HCEC 1CT (cell line): ENCODE results near the gene RPS14.
"Not testable (repeated sequence)": the region's sequence is repeated elsewhere in the genome, so short reads cannot be mapped to it uniquely, and the experiment has no call there.

ENCODE experiments used
- DNase-seq: peaks from one replicate; pipeline ENCODE4 v3.0.0-alpha.2; 2017

RPS14 gene

DNA sequence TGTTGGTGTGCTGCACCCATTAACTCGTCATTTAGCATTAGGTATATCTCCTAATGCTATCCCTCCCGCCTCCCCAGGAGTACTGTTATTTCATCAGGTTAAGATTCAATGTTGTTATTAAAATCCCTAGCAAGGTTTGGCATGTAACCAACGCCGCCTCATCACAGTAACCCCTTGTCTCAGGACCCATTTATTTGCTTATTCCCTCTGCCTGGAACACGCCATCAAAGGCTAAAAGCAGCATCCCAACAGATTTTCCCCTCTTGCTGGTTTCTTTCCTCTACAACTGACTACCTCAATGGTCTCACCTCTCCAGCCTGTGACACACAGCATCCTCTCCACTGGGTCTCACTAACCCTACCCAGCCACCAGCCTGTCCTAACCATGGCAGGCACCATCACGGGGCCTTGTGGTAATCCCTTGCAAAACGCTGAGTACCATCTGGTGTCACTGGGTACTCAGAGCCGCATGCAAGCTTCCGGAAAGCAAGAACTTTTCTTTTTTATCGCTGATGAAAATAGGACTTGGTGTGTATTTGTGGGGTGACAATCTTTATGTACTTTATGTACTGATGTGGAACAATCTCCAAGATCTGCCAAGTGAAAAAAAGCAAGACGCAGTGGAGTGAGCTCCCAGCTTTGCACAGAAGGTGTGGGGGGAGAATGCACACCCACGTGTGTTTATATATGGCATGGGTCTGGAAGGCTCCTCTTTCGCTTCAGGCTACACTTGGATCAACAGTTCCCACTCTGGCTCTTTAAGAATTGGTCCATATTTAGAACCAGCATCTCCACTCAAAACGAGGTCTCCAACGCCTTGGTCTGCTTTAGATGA is 6.1 kb downstream of the RPS14 start:
- no peak for DNase-seq

DNA sequence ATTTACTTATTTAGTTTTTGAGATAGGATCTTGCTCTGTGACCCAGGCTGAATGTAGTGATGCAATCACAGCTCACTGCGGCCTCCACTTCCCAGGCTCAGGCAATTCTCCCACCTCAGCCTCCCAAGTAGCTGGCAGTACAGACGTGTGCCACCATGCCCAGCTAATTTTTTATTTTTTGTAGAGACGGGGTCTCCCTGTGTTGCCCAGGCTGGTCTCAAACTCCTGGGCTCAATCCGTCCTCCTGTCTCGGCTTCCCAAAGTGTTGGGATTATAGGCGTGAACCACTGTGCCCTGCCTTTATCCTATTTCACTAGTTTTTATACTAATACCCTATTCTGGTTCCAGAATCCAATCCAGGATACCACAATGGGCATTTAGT is 6.8 kb downstream of the RPS14 start:
- no peak for DNase-seq

DNA sequence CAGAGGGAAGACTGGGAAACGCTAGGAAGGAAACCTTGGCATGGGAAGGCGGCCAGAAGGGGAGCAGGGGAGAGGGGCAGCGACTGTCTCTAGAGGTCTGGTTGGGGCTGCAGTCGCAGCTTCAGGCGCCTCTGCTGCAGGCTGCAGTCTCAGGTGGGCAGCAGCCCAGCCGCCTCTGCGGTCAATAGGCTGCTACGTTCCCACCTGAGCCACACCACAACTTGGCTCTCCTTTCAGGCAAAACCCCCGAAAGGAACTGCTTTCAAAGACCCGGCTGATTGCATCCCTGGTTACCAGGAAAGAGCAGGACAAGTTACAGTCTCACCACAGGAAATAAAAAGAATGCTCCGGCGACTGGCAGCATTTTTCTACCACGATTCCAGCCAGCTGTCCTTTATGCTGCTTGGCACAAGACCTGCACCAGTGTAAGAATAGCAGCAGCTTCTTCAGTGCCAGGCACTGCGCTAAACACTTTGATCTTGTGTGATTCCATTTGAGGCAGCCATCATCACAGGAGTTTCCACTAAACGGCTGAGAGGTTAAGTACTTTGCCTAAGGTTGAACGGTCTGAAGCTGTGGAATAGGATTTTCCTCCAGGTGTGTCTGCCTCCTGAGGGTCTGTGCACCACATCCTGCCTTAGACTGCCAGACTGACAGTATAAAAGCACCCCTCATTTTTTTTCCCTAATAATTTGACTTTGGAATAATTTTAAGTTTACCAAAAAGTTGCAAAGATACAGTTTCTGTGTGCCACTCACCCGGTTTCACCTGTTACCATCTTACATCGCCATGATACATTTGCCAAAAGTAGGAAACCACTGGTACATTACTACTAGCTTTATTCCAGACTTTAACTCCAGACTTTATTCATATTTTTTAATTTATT is 7.5 kb downstream of the RPS14 start:
- no peak for DNase-seq

DNA sequence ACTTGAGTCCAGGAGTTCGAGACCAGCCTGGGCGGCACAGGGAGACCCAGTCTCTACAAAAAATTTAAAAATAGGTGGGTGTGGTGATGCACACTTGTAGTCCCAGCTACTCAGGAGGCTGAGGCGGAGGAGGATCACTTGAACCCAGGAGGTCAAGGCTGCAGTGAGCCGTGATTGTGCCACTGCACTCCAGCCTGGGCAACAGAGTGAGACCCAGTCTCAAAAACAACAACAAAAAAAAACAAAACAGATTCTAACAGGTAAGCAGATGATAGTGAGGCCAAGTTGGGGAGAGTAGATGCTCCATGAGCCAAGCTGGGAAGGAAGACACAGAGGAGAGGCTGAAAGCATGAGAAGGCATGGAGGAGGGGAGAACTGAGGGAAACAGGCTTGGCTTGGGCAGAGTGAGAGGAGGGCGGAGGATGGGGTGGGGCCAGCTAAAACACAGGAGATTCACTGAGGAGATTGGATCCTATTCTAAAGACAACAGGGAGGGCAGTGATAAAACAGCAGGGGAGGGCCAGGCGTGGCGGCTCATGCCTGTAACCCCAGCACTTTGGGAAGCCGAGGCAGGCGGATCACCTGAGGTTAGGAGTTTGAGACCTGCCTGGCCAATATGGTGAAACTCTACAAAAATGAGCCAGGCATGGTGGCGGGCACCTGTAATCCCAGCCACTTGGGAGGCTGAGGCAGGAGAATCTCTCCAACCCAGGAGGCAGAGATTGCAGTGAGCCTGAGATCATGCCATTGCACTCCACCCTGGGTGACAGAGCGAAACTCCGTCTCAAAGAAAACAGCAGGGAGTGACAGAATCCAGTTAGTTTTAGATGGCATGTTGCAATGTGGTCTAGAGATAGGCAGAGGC is 8.4 kb downstream of the RPS14 start:
- no peak for DNase-seq

DNA sequence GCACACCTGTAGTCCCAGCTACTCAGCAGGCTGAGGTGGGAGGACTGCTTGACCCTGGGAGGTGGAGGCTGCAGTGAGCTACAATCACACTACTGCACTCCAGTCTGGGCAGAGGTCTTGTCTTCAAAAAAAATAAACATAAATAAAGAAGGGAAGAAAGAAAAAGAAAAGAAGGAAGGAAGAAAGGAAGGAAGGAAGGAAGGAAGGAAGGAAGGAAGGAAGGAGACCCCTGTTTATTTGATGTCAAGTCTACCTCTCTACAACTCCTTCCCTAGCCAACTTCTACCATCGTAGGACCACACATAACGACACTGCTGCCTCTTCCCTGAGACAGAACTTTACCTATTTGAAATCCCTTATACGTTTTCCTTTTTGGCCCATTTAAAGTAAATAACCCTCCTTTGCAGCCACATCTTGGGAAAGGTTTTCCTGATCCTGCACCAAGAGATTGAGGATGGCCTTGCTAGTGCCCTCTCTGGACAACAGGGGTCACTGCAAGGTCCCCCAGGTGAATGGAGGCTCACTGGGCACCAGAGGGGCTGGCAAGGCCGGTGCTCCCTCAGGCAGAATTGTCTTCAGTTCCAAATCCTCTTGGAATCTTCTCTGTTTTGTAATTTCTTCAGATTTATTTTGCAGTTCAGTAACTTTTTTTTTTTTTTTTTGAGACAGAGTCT is 10.5 kb downstream of the RPS14 start:
- peak; percentile 40 for DNase-seq

DNA sequence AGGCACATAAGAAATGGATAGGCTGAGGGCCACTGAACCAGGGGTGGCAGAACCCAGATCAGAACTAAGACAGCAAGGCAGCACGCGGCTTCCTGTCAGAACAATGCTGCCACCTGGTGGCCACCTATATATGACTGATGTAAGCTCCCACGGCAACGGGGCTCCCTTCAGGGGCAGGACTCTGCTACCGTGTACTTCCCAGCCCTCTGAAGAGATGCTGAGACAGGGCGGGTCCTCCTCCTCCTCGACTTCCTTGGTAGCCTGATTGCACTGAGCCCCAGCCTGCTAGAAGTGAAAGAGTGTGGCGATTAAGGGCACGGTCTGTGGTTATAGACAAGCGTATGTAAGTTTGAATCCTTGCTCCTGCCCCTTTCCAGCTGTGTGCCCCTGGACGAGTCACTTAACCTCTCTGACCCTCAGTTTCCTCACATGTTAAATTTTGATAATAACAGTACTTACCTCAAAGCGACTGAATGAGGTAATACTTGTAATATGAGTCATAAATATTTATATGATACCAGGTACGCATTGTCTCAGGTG is 13.3 kb downstream of the RPS14 start:
- peak; percentile 81 for DNase-seq

DNA sequence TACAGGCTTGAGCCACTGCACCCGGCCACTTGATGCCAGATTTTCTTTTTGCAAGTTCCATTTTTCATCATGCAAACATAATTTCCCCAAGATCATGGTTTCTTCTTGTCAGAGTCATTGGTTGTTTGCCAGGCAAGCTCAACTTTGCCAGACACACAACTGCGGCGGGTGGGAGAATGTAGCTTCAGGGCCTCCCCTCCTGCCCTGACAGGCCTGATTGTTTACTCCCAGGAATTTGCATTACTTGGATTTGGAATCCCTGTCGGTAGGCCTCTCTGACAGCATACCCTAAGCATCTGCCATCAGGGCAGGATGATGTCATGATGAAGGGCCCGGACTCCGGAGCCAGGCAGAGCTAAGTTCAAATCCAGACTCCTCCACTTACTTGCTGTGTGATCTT is 15.1 kb downstream of the RPS14 start:
- peak; percentile 83 for DNase-seq

DNA sequence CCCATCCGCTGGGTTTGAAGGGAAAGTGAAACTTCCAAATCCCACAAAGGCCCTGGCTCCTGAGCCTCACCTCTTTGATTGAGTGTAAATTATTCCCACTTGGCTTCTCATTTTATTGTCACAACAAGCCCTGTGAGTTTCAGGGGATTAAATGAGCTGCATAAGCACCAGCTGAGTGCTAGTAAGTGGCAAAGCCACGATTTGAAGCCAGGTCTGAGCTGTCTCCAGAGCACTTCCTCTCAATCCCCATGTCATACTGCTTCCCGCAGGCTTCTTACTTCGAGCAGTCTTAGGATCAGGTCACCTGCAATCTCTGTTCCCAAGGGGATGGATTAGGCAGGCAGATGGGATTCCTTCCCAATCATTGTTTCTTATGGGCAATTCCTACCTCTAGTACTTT is 18.0 kb downstream of the RPS14 start:
- no peak for DNase-seq

DNA sequence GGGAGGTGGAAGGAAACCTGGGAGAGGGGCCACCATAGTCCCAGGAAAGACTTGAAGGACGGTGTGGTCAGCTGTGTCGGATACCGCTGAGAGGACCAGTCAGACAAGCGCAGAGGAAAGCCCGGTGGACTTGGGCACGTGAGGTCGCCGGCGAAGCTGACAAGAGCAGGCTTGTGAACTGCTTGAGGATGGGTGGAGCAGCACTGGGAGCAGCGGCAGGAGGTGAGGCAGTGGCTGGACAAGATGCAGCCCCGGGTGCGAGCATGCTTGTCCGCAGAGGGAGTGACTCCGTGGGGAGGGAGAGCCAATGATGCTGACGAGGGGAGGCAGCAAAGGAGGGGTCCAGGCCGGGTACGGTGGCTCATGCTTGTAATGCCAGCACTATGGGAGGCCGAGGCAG is 18.5 kb downstream of the RPS14 start:
- no peak for DNase-seq

DNA sequence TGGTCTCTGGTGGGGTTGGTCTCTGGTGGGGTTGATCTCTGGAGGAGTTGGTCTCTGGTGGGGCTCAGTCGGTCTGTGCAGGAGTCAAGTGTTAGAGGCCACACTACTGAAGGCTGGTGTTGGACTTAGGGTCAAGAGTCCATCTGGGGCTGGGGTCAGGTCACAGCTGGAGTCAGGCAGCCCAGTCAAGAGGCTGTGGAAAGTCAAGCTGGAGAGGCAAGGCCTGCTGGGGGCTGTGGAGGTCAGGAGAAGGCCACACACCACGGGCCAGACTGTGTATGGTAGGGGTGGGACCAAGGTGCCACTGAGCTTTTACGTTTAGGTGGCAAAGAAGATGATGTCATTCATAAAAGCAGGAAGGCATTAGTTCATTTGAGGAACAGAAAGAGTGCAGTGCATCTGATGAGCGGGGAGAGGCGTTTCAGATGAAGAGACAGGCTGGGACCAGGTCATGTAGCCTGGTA is 20.1 kb downstream of the RPS14 start:
- DNase-seq = no peak

DNA sequence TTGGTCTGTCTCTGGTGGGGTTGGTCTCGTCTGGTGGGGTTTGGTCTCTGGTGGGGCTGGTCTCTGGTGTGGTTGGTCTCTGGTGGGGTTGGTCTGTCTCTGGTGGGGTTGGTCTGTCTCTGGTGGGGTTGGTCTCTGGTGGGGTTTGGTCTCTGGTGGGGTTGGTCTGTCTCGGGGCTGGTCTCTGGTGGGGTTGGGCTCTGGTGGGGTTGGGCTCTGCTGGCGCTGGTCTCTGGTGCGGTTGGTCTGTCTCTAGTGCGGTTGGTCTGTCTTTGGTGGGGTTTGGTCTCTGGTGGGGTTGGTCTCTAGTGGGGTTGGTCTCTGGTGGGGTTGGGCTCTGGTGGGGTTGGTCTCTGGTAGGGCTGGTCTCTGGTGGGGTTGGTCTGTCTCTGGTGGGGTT is 20.6 kb downstream of the RPS14 start:
- no peak for DNase-seq

DNA sequence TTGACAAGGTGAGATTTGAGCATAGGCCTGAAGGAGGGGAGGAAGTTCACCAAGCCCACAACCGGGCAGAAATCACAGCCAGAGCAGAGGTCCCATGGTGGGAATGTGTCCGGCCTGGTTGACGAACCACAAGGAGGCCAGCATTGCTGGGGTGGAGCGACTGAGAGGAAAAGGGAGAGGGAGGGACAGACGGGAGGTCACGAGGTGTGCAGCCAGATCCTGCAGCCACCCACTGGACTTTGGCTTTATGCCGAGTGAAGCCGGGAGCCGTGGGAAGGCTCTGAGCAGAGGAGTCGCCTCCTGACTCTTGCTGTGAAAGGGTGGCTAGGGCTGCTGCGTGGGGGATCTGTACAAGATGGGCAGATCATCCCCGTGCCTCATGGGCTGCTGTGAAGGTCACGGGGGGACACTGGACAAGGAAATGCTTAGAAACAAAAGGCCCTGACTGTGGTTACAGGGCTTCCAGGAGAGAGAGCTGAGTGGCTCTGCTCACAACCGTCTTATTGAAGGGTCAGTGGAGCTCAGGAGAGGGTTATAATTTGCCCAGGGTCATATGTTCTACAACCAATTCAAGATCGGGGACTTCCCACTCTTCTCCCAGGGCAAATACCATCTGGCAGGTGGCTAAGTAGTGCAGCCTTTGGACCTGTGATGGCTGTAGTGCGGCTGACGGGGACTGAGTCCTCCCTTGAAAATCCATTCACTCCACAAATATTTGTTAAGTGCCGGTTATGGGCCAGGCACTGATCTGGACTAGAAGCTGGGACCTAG is 21.2 kb downstream of the RPS14 start:
- no peak for DNase-seq

DNA sequence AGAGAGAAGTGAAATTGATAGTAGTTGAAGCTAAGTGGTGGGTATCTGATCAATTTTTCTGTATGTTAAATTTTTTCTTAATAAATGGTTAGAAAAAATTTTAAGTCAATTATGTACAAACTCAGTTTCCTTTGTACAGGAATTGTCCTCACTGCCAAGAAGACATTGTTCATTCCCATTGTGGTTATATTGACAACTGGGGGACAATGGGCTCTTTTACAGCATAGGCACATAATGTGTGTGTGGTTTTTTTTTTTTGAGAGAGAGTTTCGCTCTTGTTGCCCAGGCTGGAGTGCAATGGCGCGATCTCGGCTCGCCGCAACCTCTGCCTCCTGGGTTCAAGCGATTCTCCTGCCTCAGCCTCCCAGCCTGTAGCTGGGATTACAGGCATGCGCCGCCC is 23.4 kb downstream of the RPS14 start:
- not testable (repeated sequence) for DNase-seq

DNA sequence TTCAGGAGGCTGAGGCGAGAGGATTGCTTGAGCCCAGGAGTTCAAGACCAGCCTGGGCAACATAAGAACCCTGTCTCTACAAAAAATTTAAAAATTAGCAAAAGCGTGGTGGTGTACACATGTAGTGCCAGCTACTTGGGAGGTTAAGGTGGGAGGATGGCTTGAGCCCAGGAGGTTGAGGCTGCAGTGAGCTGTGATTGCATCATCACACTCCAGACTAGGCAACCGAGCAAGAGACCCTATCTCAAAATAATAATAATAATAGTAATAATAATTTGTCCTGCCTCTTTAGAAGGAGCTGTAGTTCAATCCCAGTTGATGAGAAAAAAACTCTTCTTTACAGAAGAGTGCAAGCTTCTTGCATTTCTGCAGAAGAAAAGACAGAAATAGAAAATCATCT is 26.8 kb downstream of the RPS14 start:
- DNase-seq = no peak

DNA sequence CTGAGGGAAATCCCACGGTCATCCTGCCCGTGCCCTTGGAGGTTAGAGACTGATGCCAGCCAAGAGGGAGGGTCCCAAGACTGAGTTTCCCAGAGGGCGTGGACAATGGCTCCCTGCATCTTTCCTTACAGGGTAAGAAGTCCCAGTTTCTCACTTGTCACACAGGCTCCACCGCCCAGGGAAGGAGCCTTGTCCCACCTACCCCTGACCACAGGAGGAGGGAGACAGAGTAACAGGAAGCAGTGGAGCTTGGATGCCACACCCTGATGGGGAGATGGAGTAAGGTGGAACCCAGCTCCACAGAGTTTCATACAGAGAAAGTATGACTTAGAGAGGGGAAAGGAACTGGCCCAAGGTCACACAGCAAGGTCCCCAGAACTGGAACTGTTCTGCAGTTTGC is 27.5 kb downstream of the RPS14 start:
- DNase-seq = no peak

DNA sequence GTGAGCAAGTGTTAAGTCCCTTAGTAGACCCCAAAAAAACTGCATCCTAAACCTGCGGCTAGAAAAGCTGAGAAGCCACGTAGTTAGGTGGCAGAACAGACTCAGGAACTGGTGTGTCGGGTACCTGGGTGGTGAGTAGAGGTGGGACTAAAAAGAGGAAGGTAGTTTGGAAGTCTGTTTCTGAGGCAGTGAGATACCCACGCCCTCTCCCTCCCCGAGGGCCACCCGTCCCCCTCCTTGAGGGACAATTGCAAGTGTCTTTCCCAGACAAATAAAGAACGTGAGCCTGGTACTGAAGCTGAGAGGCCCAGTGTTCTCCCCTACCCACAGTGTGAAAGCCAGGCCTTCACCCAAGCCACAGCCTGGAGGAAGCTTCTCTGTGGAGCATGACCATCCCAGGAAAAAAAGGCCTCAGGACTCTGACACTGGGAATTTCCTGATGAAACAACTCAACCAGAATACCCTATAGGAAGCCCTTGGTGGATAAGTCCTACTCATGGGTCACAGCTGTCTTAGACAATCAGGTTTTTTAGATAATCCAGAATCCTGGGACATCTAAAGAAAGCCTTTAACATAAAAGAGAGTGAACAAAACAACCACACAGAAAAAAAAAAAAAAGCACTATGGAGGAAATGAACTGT is 29.8 kb downstream of the RPS14 start:
- no peak for DNase-seq

DNA sequence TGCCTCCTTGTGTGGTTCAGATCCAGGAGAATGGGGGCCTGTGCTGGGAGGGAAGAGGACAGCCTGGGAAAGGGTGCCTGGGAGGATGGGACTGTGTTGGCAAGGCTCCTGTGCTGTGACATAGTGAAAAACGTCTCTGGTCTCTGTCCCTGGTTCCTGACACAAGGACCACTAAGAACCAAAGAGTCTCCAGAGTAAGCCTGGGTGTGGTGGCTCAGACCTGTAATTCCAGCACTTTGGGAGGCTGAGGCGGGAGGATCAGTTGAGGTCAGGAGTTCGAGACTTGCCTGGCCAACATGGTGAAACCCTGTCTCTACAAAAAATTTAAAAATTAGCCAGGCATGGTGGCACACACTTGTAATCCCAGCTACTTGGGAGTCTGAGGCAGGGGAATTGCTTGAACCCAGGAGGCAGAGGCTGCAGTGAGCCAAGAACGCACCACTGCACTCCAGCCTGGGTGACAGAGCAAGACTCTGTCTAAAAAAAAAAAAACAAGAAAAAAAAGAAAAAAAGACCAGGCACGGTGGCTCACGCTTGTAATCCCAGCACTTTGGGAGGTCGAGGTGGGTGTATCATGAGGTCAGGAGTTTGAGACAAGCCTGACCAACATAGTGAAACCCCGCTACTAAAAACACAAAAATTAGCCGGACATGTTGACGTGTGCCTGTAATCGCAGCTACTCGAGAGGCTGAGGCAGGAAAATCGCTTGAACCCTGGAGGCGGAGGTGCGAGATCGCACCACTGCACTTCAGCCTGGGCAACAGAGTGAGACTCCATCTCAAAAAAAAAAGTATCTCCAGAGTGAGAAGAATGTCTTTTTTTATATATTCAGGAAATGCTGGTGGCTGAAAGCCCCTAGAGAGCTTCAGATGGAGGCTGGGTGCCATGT is 35.4 kb downstream of the RPS14 start:
- not testable (repeated sequence) for DNase-seq

DNA sequence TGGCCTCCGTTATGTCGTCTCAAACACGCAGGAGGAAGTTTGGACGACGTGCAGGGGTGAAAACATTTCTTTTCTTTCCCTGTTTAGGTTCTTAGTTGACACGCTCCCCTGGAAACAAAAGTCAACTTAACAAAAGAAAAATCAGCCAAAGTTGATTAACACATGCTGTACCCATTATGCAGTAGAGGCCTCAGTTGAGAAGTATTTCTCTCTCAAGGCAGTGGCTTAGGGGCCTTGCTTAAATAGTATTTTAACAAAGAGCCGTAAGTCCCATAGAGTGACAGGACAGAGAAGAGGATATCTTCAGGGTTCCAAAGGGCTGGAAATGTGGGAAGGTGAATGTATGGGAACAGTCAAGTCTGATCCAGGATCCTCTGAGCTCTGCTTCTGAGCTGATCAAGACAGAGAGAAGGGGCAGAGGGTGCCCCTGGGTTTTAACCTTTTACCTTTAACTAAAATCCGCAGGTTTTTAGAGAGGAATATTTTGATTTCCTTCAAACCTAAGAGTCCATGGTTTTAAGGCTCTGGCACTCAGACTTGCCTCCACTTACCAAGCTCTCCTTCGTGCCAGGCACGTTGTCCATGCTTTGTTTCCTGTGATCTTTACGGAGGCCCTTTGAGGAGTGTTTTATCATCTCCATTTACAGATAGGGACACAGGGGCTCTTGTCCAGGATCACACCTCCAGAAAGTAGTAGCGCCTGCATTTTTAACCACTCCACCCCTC is 36.2 kb downstream of the RPS14 start:
- DNase-seq = no peak
